ENCODE measurements around the gene SPRYD4.

GRCh38 chr12:56451147-56451546, 17.2 kb upstream of the SPRYD4 start:
- TF ChIP-seq CTCF (IDR thresholded peaks at IDR 0.05; ENCODE audit: low read depth, low read length, poor library complexity, severe bottlenecking) (no peak), EZH2phosphoT487 (IDR thresholded peaks at IDR 0.05; ENCODE audit: borderline replicate concordance, low read length) (no peak)
